HEK293 (cell line): ENCODE results near the gene MEGF8.

Experiments
- EGR2 ChIP-seq: fragments of 450-650 bp; formaldehyde crosslinking; IDR thresholded peaks from 2 replicates; pipeline ENCODE4 v1.5.1; 2016; ENCODE audit warnings: low read depth, missing biosample characterization, missing genetic modification characterization
- GLIS1 ChIP-seq: fragments of 450-650 bp; formaldehyde crosslinking; IDR thresholded peaks from 2 replicates; pipeline ENCODE4 v1.5.1; 2016; ENCODE audit warnings: missing biosample characterization, missing genetic modification characterization
- GLIS2 ChIP-seq: fragments of 450-650 bp; formaldehyde crosslinking; IDR thresholded peaks from 2 replicates; pipeline ENCODE4 v1.5.1; 2016; ENCODE audit warnings: missing biosample characterization, missing genetic modification characterization
- IKZF3 ChIP-seq: fragments of 450-650 bp; IDR thresholded peaks from 2 replicates; pipeline ENCODE4 v1.5.0; 2018; ENCODE audit warnings: missing biosample characterization, mild to moderate bottlenecking, missing genetic modification characterization, moderate library complexity
- KLF16 ChIP-seq: fragments of 450-650 bp; formaldehyde crosslinking; IDR thresholded peaks from 2 replicates; pipeline ENCODE4 v1.5.1; 2017; ENCODE audit warnings: missing biosample characterization, missing genetic modification characterization
- KLF17 ChIP-seq: fragments of 450-650 bp; formaldehyde crosslinking; IDR thresholded peaks from 2 replicates; pipeline ENCODE4 v1.5.1; 2016; ENCODE audit warnings: missing biosample characterization, missing genetic modification characterization
- KLF8 ChIP-seq: fragments of 450-650 bp; formaldehyde crosslinking; IDR thresholded peaks from 2 replicates; pipeline ENCODE4 v1.5.1; 2016; ENCODE audit warnings: missing biosample characterization, missing genetic modification characterization
- PRDM2 ChIP-seq: fragments of 450-650 bp; formaldehyde crosslinking; IDR thresholded peaks from 2 replicates; pipeline ENCODE4 v1.5.1; 2016; ENCODE audit warnings: missing biosample characterization, missing genetic modification characterization, borderline replicate concordance
- PRDM6 ChIP-seq: fragments of 450-650 bp; formaldehyde crosslinking; IDR thresholded peaks from 2 replicates; pipeline ENCODE4 v1.5.1; 2017; ENCODE audit warnings: missing biosample characterization, missing genetic modification characterization
- SP3 ChIP-seq: fragments of 450-650 bp; formaldehyde crosslinking; IDR thresholded peaks from 2 replicates; pipeline ENCODE4 v1.5.1; 2016; ENCODE audit warnings: missing biosample characterization, missing genetic modification characterization
- ZBTB10 ChIP-seq: fragments of 450-650 bp; formaldehyde crosslinking; IDR thresholded peaks from 2 replicates; pipeline ENCODE4 v1.5.1; 2016; ENCODE audit warnings: missing biosample characterization, missing genetic modification characterization
- ZBTB17 ChIP-seq: fragments of 450-650 bp; formaldehyde crosslinking; IDR thresholded peaks from 2 replicates; pipeline ENCODE4 v1.5.1; 2016; ENCODE audit warnings: missing biosample characterization, missing genetic modification characterization
- ZEB2 ChIP-seq: fragments of 450-650 bp; formaldehyde crosslinking; IDR thresholded peaks from 2 replicates; pipeline ENCODE4 v1.5.1; 2016; ENCODE audit warnings: missing biosample characterization, missing genetic modification characterization
- ZFHX2 ChIP-seq: fragments of 450-650 bp; formaldehyde crosslinking; conservative IDR thresholded peaks from 2 replicates; pipeline ENCODE4 v1.5.1; 2016; ENCODE audit warnings: missing biosample characterization, missing genetic modification characterization
- ZFP37 ChIP-seq: fragments of 450-650 bp; formaldehyde crosslinking; IDR thresholded peaks from 2 replicates; pipeline ENCODE4 v1.5.1; 2016; ENCODE audit warnings: missing biosample characterization, missing genetic modification characterization
- ZNF132 ChIP-seq: fragments of 450-650 bp; formaldehyde crosslinking; IDR thresholded peaks from 2 replicates; pipeline ENCODE4 v1.5.1; 2017; ENCODE audit warnings: missing biosample characterization, missing genetic modification characterization, borderline replicate concordance
- ZNF239 ChIP-seq: fragments of 450-650 bp; formaldehyde crosslinking; IDR thresholded peaks from 2 replicates; pipeline ENCODE4 v1.5.1; 2016; ENCODE audit warnings: missing biosample characterization, missing genetic modification characterization
- ZNF501 ChIP-seq: fragments of 450-650 bp; formaldehyde crosslinking; IDR thresholded peaks from 2 replicates; pipeline ENCODE4 v1.5.1; 2016; ENCODE audit warnings: missing biosample characterization, missing genetic modification characterization
- ZNF555 ChIP-seq: fragments of 450-650 bp; formaldehyde crosslinking; conservative IDR thresholded peaks from 2 replicates; pipeline ENCODE4 v1.5.1; 2017; ENCODE audit warnings: missing biosample characterization, mild to moderate bottlenecking, missing genetic modification characterization, inconsistent platforms
- ZNF560 ChIP-seq: fragments of 450-650 bp; formaldehyde crosslinking; IDR thresholded peaks from 2 replicates; pipeline ENCODE4 v1.5.1; 2017; ENCODE audit warnings: missing biosample characterization, missing genetic modification characterization, borderline replicate concordance
- ZNF561 ChIP-seq: fragments of 450-650 bp; IDR thresholded peaks from 2 replicates; pipeline ENCODE4 v1.5.1; 2018; ENCODE audit warnings: missing biosample characterization, missing genetic modification characterization, borderline replicate concordance
- ZNF600 ChIP-seq: fragments of 450-650 bp; formaldehyde crosslinking; IDR thresholded peaks from 2 replicates; pipeline ENCODE4 v1.5.1; 2016; ENCODE audit warnings: missing biosample characterization, missing genetic modification characterization
- TF ChIP-seq, protein P1 (sequence below): fragments of 450-650 bp; formaldehyde crosslinking; IDR thresholded peaks from 2 replicates; pipeline ENCODE4 v1.5.1; 2016; ENCODE audit warnings: missing biosample characterization, missing genetic modification characterization

The MEGF8 gene

GRCh38 chr19:42295831-42296525 lies 29.5 kb upstream of the MEGF8 start (continued):
- TF ChIP-seq PRDM2 (tag by site-specific recombination), result no peak
- TF ChIP-seq ZNF561 (tag by site-specific recombination), result peak; percentile 77; the same call in 1 of the 2 replicates
- TF ChIP-seq ZFP37 (tag by site-specific recombination), result no peak
- TF ChIP-seq EGR2, result peak; percentile 17; the same call in 1 of the 2 replicates
- no peak for TF ChIP-seq KLF8
- TF ChIP-seq GLIS1 (tag by site-specific recombination), result peak; percentile 58; the same call in 1 of the 2 replicates
- TF ChIP-seq ZNF560, result no peak
- TF ChIP-seq ZEB2 (tag by site-specific recombination), result peak; percentile 85
- TF ChIP-seq IKZF3 (tag by site-specific recombination), result 0 out of 2 replicates have a peak, but pooled peaks have one; percentile 6
- peak; percentile 34; the same call in 1 of the 2 replicates for TF ChIP-seq ZBTB17 (tag by site-specific recombination)
- TF ChIP-seq ZNF501 (tag by site-specific recombination), result peak; percentile 66; the same call in 1 of the 2 replicates
- TF ChIP-seq ZNF600 (tag by site-specific recombination), result peak; percentile 51
- TF ChIP-seq PRDM6 (tag by site-specific recombination), result no peak
- TF ChIP-seq, protein P1, sequence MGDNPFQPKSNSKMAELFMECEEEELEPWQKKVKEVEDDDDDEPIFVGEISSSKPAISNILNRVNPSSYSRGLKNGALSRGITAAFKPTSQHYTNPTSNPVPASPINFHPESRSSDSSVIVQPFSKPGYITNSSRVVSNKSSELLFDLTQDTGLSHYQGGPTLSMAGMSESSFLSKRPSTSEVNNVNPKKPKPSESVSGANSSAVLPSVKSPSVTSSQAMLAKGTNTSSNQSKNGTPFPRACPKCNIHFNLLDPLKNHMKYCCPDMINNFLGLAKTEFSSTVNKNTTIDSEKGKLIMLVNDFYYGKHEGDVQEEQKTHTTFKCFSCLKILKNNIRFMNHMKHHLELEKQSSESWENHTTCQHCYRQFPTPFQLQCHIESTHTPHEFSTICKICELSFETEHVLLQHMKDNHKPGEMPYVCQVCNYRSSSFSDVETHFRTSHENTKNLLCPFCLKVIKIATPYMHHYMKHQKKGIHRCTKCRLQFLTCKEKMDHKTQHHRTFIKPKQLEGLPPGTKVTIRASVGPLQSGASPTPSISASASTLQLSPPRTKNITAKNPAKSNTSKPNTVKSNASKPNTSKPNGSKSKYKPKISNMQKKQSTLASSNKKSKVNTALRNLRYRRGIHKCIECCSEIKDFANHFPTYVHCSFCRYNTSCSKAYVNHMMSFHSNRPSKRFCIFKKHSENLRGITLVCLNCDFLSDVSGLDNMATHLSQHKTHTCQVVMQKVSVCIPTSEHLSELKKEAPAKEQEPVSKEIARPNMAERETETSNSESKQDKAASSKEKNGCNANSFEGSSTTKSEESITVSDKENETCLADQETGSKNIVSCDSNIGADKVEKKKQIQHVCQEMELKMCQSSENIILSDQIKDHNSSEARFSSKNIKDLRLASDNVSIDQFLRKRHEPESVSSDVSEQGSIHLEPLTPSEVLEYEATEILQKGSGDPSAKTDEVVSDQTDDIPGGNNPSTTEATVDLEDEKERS (tag by site-specific recombination), result no peak
- peak; percentile 55; the same call in 1 of the 2 replicates for TF ChIP-seq KLF16 (tag by site-specific recombination)
- 0 out of 2 replicates have a peak, but pooled peaks have one; percentile 27 for TF ChIP-seq KLF17
- TF ChIP-seq ZNF555 (tag by site-specific recombination), result no peak
- peak; percentile 62; the same call in 1 of the 2 replicates for TF ChIP-seq GLIS2 (tag by site-specific recombination)
- no peak for TF ChIP-seq ZNF132 (tag by site-specific recombination)
- TF ChIP-seq ZBTB10 (tag by site-specific recombination), result peak; percentile 16; the same call in 1 of the 2 replicates
- 0 out of 2 replicates have a peak, but pooled peaks have one; percentile 15 for TF ChIP-seq SP3 (tag by site-specific recombination)
- peak; percentile 45 for TF ChIP-seq ZFHX2 (tag by site-specific recombination)
- TF ChIP-seq ZNF239 (tag by site-specific recombination), result no peak
